HG03175 (cell line): ENCODE results near the gene PRELID2.
"Not testable (repeated sequence)": the region's sequence is repeated elsewhere in the genome, so short reads cannot be mapped to it uniquely, and the experiment has no call there.

Experiments
- ATAC-seq: cut with Tn5 transposase; IDR thresholded peaks from one replicate; pipeline ENCODE4 v1.9.1; 2021; ENCODE audit warnings: mild to moderate bottlenecking, moderate library complexity; ENCODE audit not compliant: unreplicated experiment

The PRELID2 gene

DNA sequence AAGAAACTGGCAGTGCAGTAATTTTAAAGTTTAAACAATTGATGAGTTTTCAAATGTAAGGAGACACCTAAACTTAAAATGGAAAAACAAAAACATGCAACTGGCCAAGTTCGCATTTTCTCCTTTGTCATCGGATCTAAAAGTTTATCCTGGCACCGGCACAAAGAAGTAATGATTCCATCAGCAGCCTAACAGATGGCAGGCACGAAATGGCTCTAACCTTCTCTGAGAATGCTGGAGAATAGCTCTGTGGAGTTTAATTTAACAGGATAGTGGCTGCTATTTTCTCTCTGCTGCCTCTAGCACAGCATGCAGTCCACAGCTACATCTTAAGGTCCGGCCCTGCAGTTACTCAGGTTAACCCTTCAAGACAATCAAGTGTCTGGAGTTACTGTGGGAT lies 82.2 kb downstream of the PRELID2 start:
- no peak for ATAC-seq

DNA sequence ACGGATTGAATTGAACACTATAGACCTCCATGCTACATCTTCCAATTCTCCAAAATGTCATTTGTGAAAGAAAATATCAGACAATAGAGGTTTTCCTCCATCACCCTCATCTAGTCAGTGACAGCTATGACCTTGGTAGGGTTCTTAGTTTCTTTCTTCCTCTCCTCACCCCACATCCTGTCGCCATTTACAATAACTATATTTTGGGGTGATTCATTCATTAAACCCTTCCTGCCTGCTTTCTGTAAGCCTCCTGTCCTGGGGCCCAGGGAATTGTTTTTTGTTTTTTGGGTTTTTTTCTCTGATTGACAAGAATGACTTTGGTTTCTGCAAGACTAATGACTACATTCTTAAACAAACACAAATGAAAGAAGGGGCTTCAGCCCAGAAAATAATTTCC lies 82.6 kb downstream of the PRELID2 start:
- no peak for ATAC-seq

GRCh38 chr5:145750199-145750598 lies 84.9 kb downstream of the PRELID2 start:
- no peak for ATAC-seq

- no peak for ATAC-seq
Observed at GRCh38 chr5:145743396-145744061, 91.6 kb downstream of the PRELID2 start.

- no peak for ATAC-seq
Observed at GRCh38 chr5:145739843-145740242, 95.3 kb downstream of the PRELID2 start.

- ATAC-seq, result no peak
Observed at GRCh38 chr5:145738227-145738626, 96.9 kb downstream of the PRELID2 start.

- ATAC-seq, result no peak
Observed at GRCh38 chr5:145737578-145737977, 97.6 kb downstream of the PRELID2 start.

DNA sequence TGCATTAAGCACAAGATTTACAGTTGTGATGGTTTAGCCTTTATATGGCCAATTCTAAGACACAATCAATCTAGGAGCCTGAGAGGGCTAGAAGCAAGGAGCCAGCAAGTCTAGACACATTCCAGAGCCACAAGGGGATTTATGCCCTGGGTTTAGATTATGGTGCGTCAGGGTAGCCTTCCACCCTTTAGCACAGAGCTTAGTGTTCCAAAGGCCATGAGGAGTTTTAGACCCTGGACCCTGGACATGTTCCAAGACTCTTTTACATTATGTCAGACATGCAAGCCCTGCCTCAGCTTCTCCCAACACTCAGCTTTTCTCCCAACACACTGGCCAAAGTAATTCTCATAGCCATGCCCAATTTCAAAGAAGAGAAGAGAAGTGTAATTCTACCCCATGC lies 105.2 kb downstream of the PRELID2 start:
- ATAC-seq, result not testable (repeated sequence)

DNA sequence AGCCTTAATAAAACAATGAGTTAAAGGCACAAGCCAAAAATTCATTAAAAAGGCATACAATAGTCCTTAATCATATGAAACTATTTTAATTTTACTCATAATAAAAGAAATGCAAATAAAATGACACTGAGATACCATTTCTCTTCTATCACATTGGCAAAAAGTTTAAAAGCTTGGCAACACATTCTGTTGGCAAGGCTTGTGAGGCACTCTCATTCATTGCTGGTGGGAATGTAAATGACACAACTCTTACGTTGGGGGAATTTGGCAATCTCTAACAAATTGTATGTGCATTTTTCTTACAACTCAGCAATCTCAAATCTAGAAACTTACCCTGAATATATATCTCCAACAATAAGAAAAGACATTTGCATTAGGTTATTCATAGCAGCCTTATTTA lies 111.6 kb downstream of the PRELID2 start:
- ATAC-seq, result no peak

GRCh38 chr5:145718956-145719355 lies 116.2 kb downstream of the PRELID2 start:
- ATAC-seq, result no peak

DNA sequence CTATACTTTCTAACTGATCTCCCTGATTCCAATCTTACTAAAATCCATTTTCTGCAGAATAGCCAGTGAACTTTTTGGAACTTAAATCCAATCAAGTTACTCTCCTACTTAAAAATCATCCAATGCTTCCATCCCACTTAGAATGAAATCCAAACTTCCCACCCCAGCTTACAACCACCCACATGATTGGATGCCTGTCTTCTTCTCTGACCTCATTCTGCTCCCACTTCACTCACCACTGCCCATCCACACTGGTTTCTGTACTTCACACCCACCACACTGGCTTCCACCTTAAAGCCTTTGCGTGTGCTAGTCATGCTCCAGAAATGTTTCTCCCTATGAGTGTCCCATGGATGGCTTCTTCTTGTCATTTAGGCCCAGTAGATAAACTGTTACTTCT lies 119.7 kb downstream of the PRELID2 start:
- ATAC-seq, result no peak

GRCh38 chr5:145712245-145712644 lies 122.9 kb downstream of the PRELID2 start:
- ATAC-seq, result no peak

GRCh38 chr5:145711417-145711816 lies 123.7 kb downstream of the PRELID2 start:
- ATAC-seq, result no peak
